Trophoblast cell (in vitro differentiated cells and primary cell): ENCODE results near the gene RAD23A.

ENCODE experiments used
- DNase-seq, 2 donors: peaks; one replicate each; pipeline ENCODE4 v3.0.0-alpha.2; 2016
- H2AFZ ChIP-seq: 2 replicates; pipeline ENCODE4 v1.6.1; 2013; ENCODE audit warnings: low read length, moderate library complexity, mild to moderate bottlenecking; ENCODE audit not compliant: insufficient read depth, poor library complexity
- H2AK5ac ChIP-seq: 2 replicates; pipeline ENCODE4 v1.6.1; 2013; ENCODE audit warnings: mild to moderate bottlenecking, low read length
- H2BK120ac ChIP-seq: 2 replicates; pipeline ENCODE4 v1.6.1; 2013; ENCODE audit warnings: low read length, mild to moderate bottlenecking, moderate library complexity; ENCODE audit not compliant: insufficient read depth, poor library complexity
- H2BK12ac ChIP-seq: 2 replicates; pipeline ENCODE4 v1.6.1; 2013; ENCODE audit warnings: mild to moderate bottlenecking, low read length, moderate library complexity
- H2BK5ac ChIP-seq: 2 replicates; pipeline ENCODE4 v1.6.1; 2013; ENCODE audit warnings: low read length, low read depth, moderate library complexity, mild to moderate bottlenecking; ENCODE audit not compliant: poor library complexity
- H3K14ac ChIP-seq: 2 replicates; pipeline ENCODE4 v1.6.1; 2013; ENCODE audit warnings: mild to moderate bottlenecking, low read length
- H3K18ac ChIP-seq: 2 replicates; pipeline ENCODE4 v1.6.1; 2013; ENCODE audit warnings: mild to moderate bottlenecking, low read length
- H3K23ac ChIP-seq: 2 replicates; pipeline ENCODE4 v1.6.1; 2013; ENCODE audit warnings: low read length
- H3K27ac ChIP-seq: 2 replicates; pipeline ENCODE4 v1.5.1; 2013; ENCODE audit warnings: low read depth, mild to moderate bottlenecking, inconsistent platforms, low read length, moderate library complexity
- H3K27me3 ChIP-seq: 2 replicates; pipeline ENCODE4 v1.6.1; 2013; ENCODE audit warnings: inconsistent platforms, mild to moderate bottlenecking, low read length, moderate library complexity; ENCODE audit not compliant: insufficient read depth
- H3K36me3 ChIP-seq, 2 experiments: 1 replicate in 1 of 2; 2 replicates in 1 of 2; pipeline ENCODE4 v1.6.1; 2013; ENCODE audit warnings: low read length in 2 of 2, mild to moderate bottlenecking in 2 of 2, moderate library complexity in 1 of 2; ENCODE audit not compliant: insufficient read depth in 2 of 2, control insufficient read depth in 1 of 2
- H3K4ac ChIP-seq: 2 replicates; pipeline ENCODE4 v1.6.1; 2013; ENCODE audit warnings: low read depth, mild to moderate bottlenecking, low read length, moderate library complexity
- H3K4me1 ChIP-seq, 2 experiments: 1 replicate in 1 of 2; 2 replicates in 1 of 2; pipeline ENCODE4 v1.6.1; 2013; ENCODE audit warnings: low read length in 2 of 2, mild to moderate bottlenecking in 2 of 2, moderate library complexity in 1 of 2; ENCODE audit not compliant: insufficient read depth in 2 of 2, control insufficient read depth in 1 of 2
- H3K4me2 ChIP-seq: 2 replicates; pipeline ENCODE4 v1.6.1; 2013; ENCODE audit warnings: inconsistent platforms, mild to moderate bottlenecking, low read length, moderate library complexity
- H3K4me3 ChIP-seq: 2 replicates; pipeline ENCODE4 v1.5.1; 2013; ENCODE audit warnings: mild to moderate bottlenecking, low read depth, low read length, inconsistent platforms
- H3K79me1 ChIP-seq: one replicate; pipeline ENCODE4 v1.6.1; 2013; ENCODE audit warnings: low read length
- H3K79me2 ChIP-seq: 2 replicates; pipeline ENCODE4 v1.6.1; 2013; ENCODE audit warnings: low read length, mild to moderate bottlenecking; ENCODE audit not compliant: control insufficient read depth, insufficient read depth, poor library complexity
- H3K9ac ChIP-seq: 2 replicates; pipeline ENCODE4 v1.6.1; 2013; ENCODE audit warnings: mild to moderate bottlenecking, low read length
- H3K9me3 ChIP-seq: 2 replicates; pipeline ENCODE4 v1.6.1; 2013; ENCODE audit warnings: low read depth, mild to moderate bottlenecking, control low read depth, inconsistent platforms, low read length; ENCODE audit not compliant: insufficient read depth
- H4K12ac ChIP-seq: 2 replicates; pipeline ENCODE4 v1.6.1; 2013; ENCODE audit warnings: low read depth, mild to moderate bottlenecking, low read length, moderate library complexity
- H4K8ac ChIP-seq: 2 replicates; pipeline ENCODE4 v1.6.1; 2013; ENCODE audit warnings: low read depth, mild to moderate bottlenecking, low read length, moderate library complexity
- H4K91ac ChIP-seq: one replicate; pipeline ENCODE4 v1.6.1; 2013; ENCODE audit warnings: low read depth, mild to moderate bottlenecking, low read length, moderate library complexity
- WGBS: extraction: QIAGEN DNeasy Blood & Tissue Kit; methylation state at CpG from one replicate; pipeline ENCODE4 v1.1.7; 2013; ENCODE audit warnings: missing lambda C conversion rate; ENCODE audit not compliant: insufficient read length, insufficient coverage; ENCODE audit errors: extremely low coverage; 5-methylcytosine and 5-hydroxymethylcytosine counted together

The RAD23A gene

GRCh38 chr19:12930002-12930645 is 15.5 kb upstream of the RAD23A start:
- Histone ChIP-seq H3K23ac (no peak overlapping the region), H3K36me3 (peaks cover 38% of the 10 kb centered on the region in 2 experiments), H3K4me1 (peaks cover 6 to 7% of the 10 kb centered on the region in 2 experiments), H2AK5ac (no peak overlapping the region), H3K4ac (no peak overlapping the region), H3K27me3 (no peaks in the 10 kb centered on the region), H4K8ac (no peak overlapping the region), H3K79me2 (peaks cover 9% of the 10 kb centered on the region), H2BK120ac (no peak overlapping the region), H2BK12ac (no peak overlapping the region), H3K4me2 (no peak overlapping the region), H4K91ac (no peak overlapping the region), H3K14ac (no peak overlapping the region), H3K27ac (no peak overlapping the region), H2AFZ (no peak overlapping the region), H3K4me3 (no peak overlapping the region), H3K9ac (no peak overlapping the region), H3K9me3 (peaks cover 2% of the 10 kb centered on the region), H3K79me1 (peaks cover 9% of the 10 kb centered on the region), H4K12ac (no peak overlapping the region), H2BK5ac (no peak overlapping the region), H3K18ac (no peak overlapping the region)
- DNase-seq: no peak
- WGBS: no CpG with 5 or more reads among the region's 19 CpGs

- H4K91ac ChIP-seq: peak overlapping the region; percentile 82
- peaks cover 11% of the 10 kb centered on the region for H3K79me1 ChIP-seq
- H2AFZ ChIP-seq: peak overlapping the region; percentile 8
- peak overlapping the region; percentile 82 for H3K4me2 ChIP-seq
- H3K9ac ChIP-seq: peak overlapping the region; percentile 89
- no peaks in the 10 kb centered on the region for H3K9me3 ChIP-seq
- peak overlapping the region; percentile 96 for H3K4me3 ChIP-seq
- H3K23ac ChIP-seq: no peak overlapping the region
- no peak overlapping the region for H2BK12ac ChIP-seq
- H4K8ac ChIP-seq: peak overlapping the region; percentile 96
- no peak overlapping the region for H3K27ac ChIP-seq
- peak overlapping the region; percentile 91 for H3K18ac ChIP-seq
- peaks cover 22 to 23% of the 10 kb centered on the region in 2 experiments for H3K36me3 ChIP-seq
- no peaks in the 10 kb centered on the region for H3K27me3 ChIP-seq
- H2AK5ac ChIP-seq: peak overlapping the region; percentile 71
- WGBS: no CpG with 5 or more reads among the region's 16 CpGs
- H3K14ac ChIP-seq: peak overlapping the region; percentile 96
- no peak for DNase-seq
- peak overlapping the region; percentile 86 for H3K4ac ChIP-seq
- peaks cover 11% of the 10 kb centered on the region for H3K79me2 ChIP-seq
- H2BK5ac ChIP-seq: no peak overlapping the region
- peak overlapping the region; percentile 89 for H4K12ac ChIP-seq
- H2BK120ac ChIP-seq: no peak overlapping the region
- H3K4me1 ChIP-seq: peaks cover 10 to 11% of the 10 kb centered on the region in 2 experiments
Observed at GRCh38 chr19:12932392-12933286, 13.0 kb upstream of the RAD23A start.

GRCh38 chr19:12933287-12934072 is 12.2 kb upstream of the RAD23A start, which contains the start of gene FARSA:
Gene FARSA (minus strand): TSS chr19:12933711. CDS start chr19:12933696, 15 bp downstream.
- H3K4ac ChIP-seq: peak within 1 kb of the TSS; percentile 86
- peak within 1 kb of the TSS; percentile 10 for H2BK12ac ChIP-seq
- no peak within 1 kb of the TSS for H3K23ac ChIP-seq
- no peaks in the 10 kb centered on the region for H3K27me3 ChIP-seq
- peak within 1 kb of the TSS; percentile 77 for H2BK5ac ChIP-seq
- peaks cover 15% of the 10 kb centered on the region for H3K79me2 ChIP-seq
- H4K8ac ChIP-seq: peak within 1 kb of the TSS; percentile 96
- no CpG with 5 or more reads among the region's 51 CpGs for WGBS
- peak within 1 kb of the TSS; percentile 88 for H2BK120ac ChIP-seq
- H3K4me3 ChIP-seq: peak within 1 kb of the TSS; percentile 96
- H4K12ac ChIP-seq: peak within 1 kb of the TSS; percentile 89
- peak; percentile 86 to 93 for DNase-seq
- peak within 1 kb of the TSS; percentile 29 for H3K27ac ChIP-seq
- peak within 1 kb of the TSS; percentile 96 for H3K14ac ChIP-seq
- H3K4me1 ChIP-seq: peaks cover 13% of the 10 kb centered on the region in 2 experiments
- peaks cover under 1% of the 10 kb centered on the region for H3K9me3 ChIP-seq
- H3K18ac ChIP-seq: peak within 1 kb of the TSS; percentile 91
- H3K9ac ChIP-seq: peak within 1 kb of the TSS; percentile 89
- H3K4me2 ChIP-seq: peak within 1 kb of the TSS; percentile 82
- peak within 1 kb of the TSS; percentile 82 for H4K91ac ChIP-seq
- H3K79me1 ChIP-seq: peaks cover 16% of the 10 kb centered on the region
- H3K36me3 ChIP-seq: peaks cover 17 to 18% of the 10 kb centered on the region in 2 experiments
- peak within 1 kb of the TSS; percentile 91 for H2AFZ ChIP-seq
- H2AK5ac ChIP-seq: peak within 1 kb of the TSS; percentile 71

GRCh38 chr19:12935071-12935470 is 10.6 kb upstream of the RAD23A start:
- H3K36me3 ChIP-seq: peaks cover 15% of the 10 kb centered on the region in 2 experiments
- H3K18ac ChIP-seq: no peak overlapping the region

More at GRCh38 chr19:12935071-12935470, 10.6 kb upstream of the RAD23A start:
- no CpG with 5 or more reads among the region's 10 CpGs for WGBS
- H3K4me3 ChIP-seq: no peak overlapping the region
- no peak overlapping the region for H4K12ac ChIP-seq
- peaks cover 28% of the 10 kb centered on the region for H3K79me2 ChIP-seq
- H3K4me1 ChIP-seq: peaks cover 16% of the 10 kb centered on the region in 2 experiments
- no peak overlapping the region for H2BK12ac ChIP-seq
- H2BK120ac ChIP-seq: no peak overlapping the region
- no peak overlapping the region for H4K8ac ChIP-seq
- no peak overlapping the region for H3K14ac ChIP-seq
- H3K9me3 ChIP-seq: peaks cover 2% of the 10 kb centered on the region
- H2AFZ ChIP-seq: no peak overlapping the region
- DNase-seq: peak; percentile 87 to 95
- no peak overlapping the region for H3K27ac ChIP-seq
- H3K4me2 ChIP-seq: no peak overlapping the region
- H3K23ac ChIP-seq: no peak overlapping the region
- H3K4ac ChIP-seq: no peak overlapping the region
- H3K79me1 ChIP-seq: peaks cover 23% of the 10 kb centered on the region
- H3K27me3 ChIP-seq: no peaks in the 10 kb centered on the region
- no peak overlapping the region for H3K9ac ChIP-seq
- no peak overlapping the region for H4K91ac ChIP-seq
- no peak overlapping the region for H2AK5ac ChIP-seq
- H2BK5ac ChIP-seq: no peak overlapping the region
